Islet precursor cell (in vitro differentiated cells): Measurements from ENCODE around the gene ABT1.
A peak's percentile ranks its signal among the peaks of the same experiment; 100 is the strongest.
"Not testable (repeated sequence)": the region's sequence is repeated elsewhere in the genome, so short reads cannot be mapped to it uniquely, and the experiment has no call there.

Source experiments
- DNase-seq: peaks from one replicate; pipeline ENCODE4 v3.0.0-alpha.2; 2018

ABT1 gene

GRCh38 chr6:26596579-26597388 is at the start of gene ABT1:
Gene ABT1, plus strand, starts transcription at chr6:26596953. Its CDS starts 30 bp downstream, at chr6:26596983.
- DNase-seq = peak; percentile 98

GRCh38 chr6:26547363-26547762 is 49.4 kb upstream of the ABT1 start:
- DNase-seq = not testable (repeated sequence)

- peak; percentile 91 for DNase-seq
These were observed 46.3 kb upstream of the ABT1 start for GRCh38 chr6:26550250-26550993.

GRCh38 chr6:26552205-26552604 is 44.5 kb upstream of the ABT1 start:
- no peak for DNase-seq

- no peak for DNase-seq
These were observed 44.0 kb upstream of the ABT1 start for GRCh38 chr6:26552640-26553188.

GRCh38 chr6:26553264-26553634 is 43.5 kb upstream of the ABT1 start:
- DNase-seq = peak; percentile 76

- DNase-seq = peak; percentile 86
These were observed 42.9 kb upstream of the ABT1 start for GRCh38 chr6:26553635-26554446.

- no peak for DNase-seq
These were observed 42.4 kb upstream of the ABT1 start for GRCh38 chr6:26554447-26554696.

GRCh38 chr6:26554697-26555504 is 41.9 kb upstream of the ABT1 start:
- peak; percentile 54 for DNase-seq

- peak; percentile 59 for DNase-seq
These were observed 41.1 kb upstream of the ABT1 start for GRCh38 chr6:26555505-26556262.

GRCh38 chr6:26556263-26557070 is 40.3 kb upstream of the ABT1 start:
- DNase-seq = peak; percentile 77

- DNase-seq = no peak
These were observed 35.0 kb upstream of the ABT1 start for GRCh38 chr6:26561533-26562466.

- no peak for DNase-seq
These were observed 33.3 kb upstream of the ABT1 start for GRCh38 chr6:26563488-26563887.

GRCh38 chr6:26568601-26569432 is 27.9 kb upstream of the ABT1 start:
- DNase-seq = peak; percentile 96

GRCh38 chr6:26569433-26569764 is 27.4 kb upstream of the ABT1 start:
- no peak for DNase-seq

GRCh38 chr6:26570027-26570809 is 26.5 kb upstream of the ABT1 start:
- DNase-seq = peak; percentile 37

- DNase-seq = peak; percentile 82
These were observed 25.0 kb upstream of the ABT1 start for GRCh38 chr6:26571592-26572296.
